GM18870 (cell line): Measurements from ENCODE around the gene LRRK1.

Experiments
- ATAC-seq: cut with Tn5 transposase; IDR thresholded peaks from one replicate; pipeline ENCODE4 v1.9.1; 2021; ENCODE audit warnings: moderate library complexity; ENCODE audit not compliant: unreplicated experiment

Gene LRRK1

GRCh38 chr15:101020451-101020850 is 101.3 kb downstream of the LRRK1 start:
- ATAC-seq: no peak

GRCh38 chr15:101020945-101021344 is 101.8 kb downstream of the LRRK1 start:
- no peak for ATAC-seq

GRCh38 chr15:101022306-101022705 is 103.1 kb downstream of the LRRK1 start:
- ATAC-seq: no peak

- ATAC-seq: no peak
These were observed 103.7 kb downstream of the LRRK1 start for GRCh38 chr15:101022876-101023275.

- no peak for ATAC-seq
These were observed 104.4 kb downstream of the LRRK1 start for GRCh38 chr15:101023501-101024072.

GRCh38 chr15:101024073-101024695 is 105.0 kb downstream of the LRRK1 start:
- ATAC-seq: no peak

GRCh38 chr15:101024706-101025500 is 105.7 kb downstream of the LRRK1 start:
- no peak for ATAC-seq

- ATAC-seq: no peak
These were observed 106.3 kb downstream of the LRRK1 start for GRCh38 chr15:101025501-101025885.

GRCh38 chr15:101025896-101026631 is 106.9 kb downstream of the LRRK1 start:
- ATAC-seq: no peak

- ATAC-seq: no peak
These were observed 107.6 kb downstream of the LRRK1 start for GRCh38 chr15:101026656-101027272.

- no peak for ATAC-seq
These were observed 108.2 kb downstream of the LRRK1 start for GRCh38 chr15:101027273-101027901.

GRCh38 chr15:101027920-101028319 is 108.8 kb downstream of the LRRK1 start:
- ATAC-seq: no peak

- ATAC-seq: no peak
These were observed 109.2 kb downstream of the LRRK1 start for GRCh38 chr15:101028321-101028720.

- ATAC-seq: no peak
These were observed 109.7 kb downstream of the LRRK1 start for GRCh38 chr15:101028772-101029438.

- ATAC-seq: no peak
These were observed 111.0 kb downstream of the LRRK1 start for GRCh38 chr15:101029971-101030661.

- no peak for ATAC-seq
These were observed 112.1 kb downstream of the LRRK1 start for GRCh38 chr15:101031213-101031612.

- ATAC-seq: no peak
These were observed 114.6 kb downstream of the LRRK1 start for GRCh38 chr15:101033801-101034200.

- ATAC-seq: peak; percentile 76
These were observed 116.5 kb downstream of the LRRK1 start for GRCh38 chr15:101035611-101036010.

- ATAC-seq: no peak
These were observed 117.0 kb downstream of the LRRK1 start for GRCh38 chr15:101036189-101036588.
